K562 (cell line): ENCODE data around the gene ARMC9.

Experiments
- POLR2AphosphoS5 ChIP-seq: IDR thresholded peaks from 2 replicates; pipeline ENCODE4 v1.6.1; 2011; ENCODE audit warnings: mild to moderate bottlenecking, low read depth, low read length, moderate library complexity; ENCODE audit not compliant: control insufficient read depth, insufficient read depth
- TCF15 ChIP-seq: fragments of 250-450 bp; sonication (Bioruptor Pico); IDR thresholded peaks from 2 replicates; pipeline ENCODE4 v1.8.0; 2022; ENCODE audit warnings: moderate library complexity, mild to moderate bottlenecking, inconsistent platforms

GRCh38 chr2:231186325-231186724 lies 12.1 kb upstream of the ARMC9 start:
- TF ChIP-seq POLR2AphosphoS5, result no peak
- no peak for TF ChIP-seq TCF15 (CRISPR knock-in tag)
